OCI-LY7 (cell line): ENCODE measurements around the gene AEBP2.

Source experiments
- CTCF ChIP-seq: fragments of 200-600 bp; sonication (generic); conservative IDR thresholded peaks from 2 replicates; pipeline ENCODE4 v1.5.1; 2014; ENCODE audit warnings: mild to moderate bottlenecking, antibody characterized with exemption, low read length, moderate library complexity, mixed read lengths
- EZH2phosphoT487 ChIP-seq: fragments of 200-600 bp; sonication (generic); IDR thresholded peaks from 2 replicates; pipeline ENCODE4 v1.6.1; 2018; ENCODE audit warnings: low read depth, borderline replicate concordance, mild to moderate bottlenecking, mixed run types, antibody characterized with exemption, low read length, moderate library complexity, mixed read lengths

GRCh38 chr12:19444097-19444496 is 4.8 kb downstream of the AEBP2 start:
- TF ChIP-seq CTCF (no peak), EZH2phosphoT487 (no peak)
